GM12878 (cell line): ENCODE data around the gene CAV1. TPM values are rescaled to one million over a fixed set of nuclear protein-coding genes. Genes with fewer than 3 reads are reported as not detected.
"Not testable (repeated sequence)": the region's sequence is repeated elsewhere in the genome, so short reads cannot be mapped to it uniquely, and the experiment has no call there.

ENCODE experiments used
- ATAC-seq: fragments of 200-7000 bp; cut with Tn5 transposase; 3 replicates; pipeline ENCODE4 v1.9.1; 2020; ENCODE audit warnings: mild to moderate bottlenecking, moderate library complexity
- BruUV-seq: library from RNA; stranded (reverse); fragments of 400-500 nt; replicated peaks from 2 replicates; lab custom pipeline; 2021; lab: Mats Ljungman, UMichigan
- CTCF ChIA-PET: fragments of 300-600 bp; sonication (Branson Sonifier 250); formaldehyde crosslinking; extraction: SDS; loops from one replicate; lab custom pipeline; 2021; ENCODE audit warnings: inconsistent platforms; lab: Yijun Ruan, JAX
- POLR2A ChIA-PET: fragments of 350-600 bp; formaldehyde crosslinking; extraction: SDS; loops from one replicate; lab custom pipeline; 2021; ENCODE audit warnings: inconsistent platforms; lab: Charles Lee
- RAD21 ChIA-PET: fragments of 300-600 bp; sonication (Branson Sonifier 250); formaldehyde crosslinking; loops from one replicate; lab custom pipeline; 2023; ENCODE audit warnings: antibody characterized with exemption; ENCODE audit not compliant: unreplicated experiment; lab: Charles Lee
- SMC1A ChIA-PET: fragments of 300-600 bp; sonication (Branson Sonifier 250); formaldehyde crosslinking; loops from one replicate; lab custom pipeline; 2023; ENCODE audit not compliant: unreplicated experiment, uncharacterized antibody; lab: Charles Lee
- DNase-seq: peaks from one replicate; pipeline ENCODE4 v3.0.0-alpha.2; 2011; ENCODE audit warnings: low read depth, low spot score
- FAIRE-seq: peaks from 3 replicates; lab custom pipeline; 2011; peaks lifted over from hg19 to GRCh38; lab: Jason Lieb, UNC
- H2AFZ ChIP-seq: 2 replicates; pipeline ENCODE4 v1.6.0; 2011; ENCODE audit warnings: low read depth, low read length, control low read depth; ENCODE audit not compliant: control insufficient read depth
- H3K27ac ChIP-seq: 2 replicates; pipeline ENCODE4 v1.5.1; 2011; ENCODE audit warnings: control low read depth; ENCODE audit not compliant: control insufficient read depth, insufficient read depth
- H3K27me3 ChIP-seq, 2 experiments: replicated peaks in 1 of 2; 2 replicates each; pipeline versions ENCODE4 v1.6.0 to v1.6.1; 2011; ENCODE audit warnings: low read length in 1 of 2; ENCODE audit not compliant: control insufficient read depth in 2 of 2, insufficient read depth in 2 of 2
- H3K36me3 ChIP-seq, 2 experiments: 2 replicates each; pipeline ENCODE4 v1.5.1; 2011; ENCODE audit warnings: low read length in 1 of 2; ENCODE audit not compliant: control insufficient read depth in 2 of 2, insufficient read depth in 2 of 2
- H3K4me1 ChIP-seq: 2 replicates; pipeline ENCODE4 v1.6.1; 2011; ENCODE audit warnings: mild to moderate bottlenecking, low read length, moderate library complexity, mixed read lengths; ENCODE audit not compliant: control insufficient read depth, insufficient read depth
- H3K4me2 ChIP-seq: 2 replicates; pipeline ENCODE4 v1.6.0; 2011; ENCODE audit warnings: control low read depth; ENCODE audit not compliant: control insufficient read depth, insufficient read depth
- H3K4me3 ChIP-seq: fragments of 200-600 bp; sonication (generic); 2 replicates; pipeline ENCODE4 v1.5.1; 2016
- H3K79me2 ChIP-seq: 2 replicates; pipeline ENCODE4 v1.6.0; 2011; ENCODE audit warnings: low read length; ENCODE audit not compliant: control insufficient read depth, insufficient read depth
- H3K9ac ChIP-seq: 2 replicates; pipeline ENCODE4 v1.8.0; 2011; ENCODE audit warnings: low read length, control low read depth, mixed read lengths; ENCODE audit not compliant: control insufficient read depth, insufficient read depth
- H3K9me3 ChIP-seq: replicated peaks from 3 replicates; pipeline ENCODE4 v1.5.1; 2011; ENCODE audit warnings: mild to moderate bottlenecking, low read length; ENCODE audit not compliant: control insufficient read depth, insufficient read depth
- H4K20me1 ChIP-seq: 2 replicates; pipeline ENCODE4 v1.6.0; 2011; ENCODE audit not compliant: control insufficient read depth, insufficient read depth
- CHD4 ChIP-seq: fragments of 200-600 bp; sonication (generic); IDR thresholded peaks from 2 replicates; pipeline ENCODE4 v1.6.1; 2016; ENCODE audit warnings: mild to moderate bottlenecking
- CREM ChIP-seq: IDR thresholded peaks from 2 replicates; pipeline ENCODE4 v1.6.1; 2014; ENCODE audit warnings: antibody characterized with exemption, low read depth
- GABPA ChIP-seq: IDR thresholded peaks from 2 replicates; pipeline ENCODE4 v1.6.1; 2014; ENCODE audit warnings: antibody characterized with exemption, low read depth, mild to moderate bottlenecking, inconsistent platforms
- HDGF ChIP-seq: fragments of 450-650 bp; IDR thresholded peaks from 2 replicates; pipeline ENCODE4 v1.6.1; 2016; ENCODE audit warnings: antibody characterized with exemption
- LARP7 ChIP-seq: fragments of 450-650 bp; IDR thresholded peaks from 2 replicates; pipeline ENCODE4 v1.6.1; 2017; ENCODE audit warnings: mild to moderate bottlenecking
- SRF ChIP-seq, 2 experiments: IDR thresholded peaks; 2 replicates each; pipeline ENCODE4 v1.6.1; 2011; ENCODE audit warnings: low read depth in 2 of 2, low read length in 2 of 2, mild to moderate bottlenecking in 1 of 2, moderate library complexity in 1 of 2
- SUZ12 ChIP-seq: fragments of 200-600 bp; sonication (generic); IDR thresholded peaks from one replicate; pipeline ENCODE4 v1.6.1; 2018; ENCODE audit warnings: antibody characterized with exemption, mild to moderate bottlenecking; ENCODE audit not compliant: unreplicated experiment
- TCF3 ChIP-seq: IDR thresholded peaks from 2 replicates; pipeline ENCODE4 v1.6.1; 2012; ENCODE audit warnings: low read depth, mild to moderate bottlenecking, low read length, borderline replicate concordance; ENCODE audit not compliant: insufficient read depth
- TCF7 ChIP-seq: IDR thresholded peaks from 2 replicates; pipeline ENCODE4 v1.6.1; 2014; ENCODE audit warnings: antibody characterized with exemption, borderline replicate concordance
- YBX1 ChIP-seq: fragments of 450-650 bp; IDR thresholded peaks from 2 replicates; pipeline ENCODE4 v1.6.1; 2016; ENCODE audit warnings: antibody characterized with exemption
- ZNF24 ChIP-seq: fragments of 450-650 bp; IDR thresholded peaks from 2 replicates; pipeline ENCODE4 v1.6.1; 2017; ENCODE audit warnings: antibody characterized with exemption, mild to moderate bottlenecking
- ZNF274 ChIP-seq: IDR thresholded peaks from one replicate; pipeline ENCODE4 v1.8.0; 2011; ENCODE audit not compliant: insufficient read length, insufficient read depth
- WGBS: methylation state at CpG from one replicate; pipeline ENCODE4 v1.1.6; 2016; ENCODE audit warnings: low lambda C conversion rate; ENCODE audit not compliant: insufficient replicate concordance, insufficient coverage; ENCODE audit errors: missing lambda C conversion rate; 5-methylcytosine and 5-hydroxymethylcytosine counted together
- in situ Hi-C: fragments of 300-500 bp; cut with MboI; formaldehyde crosslinking; loops from 9 replicates; pipeline ENCODE4 v1.14.3; 2018; ENCODE audit warnings: mixed read lengths
- intact Hi-C: fragments of 100-400 bp; cut with micrococcal nuclease; formaldehyde crosslinking; loops from one replicate; pipeline ENCODE4 v1.14.2; 2022; ENCODE audit not compliant: unreplicated experiment
- polyA plus RNA-seq, 11 experiments: library from polyadenylated mRNA; depleted of rRNA in 4 of 11; unstranded in 6 of 11; stranded (reverse) in 5 of 11; fragments of >200 nt; fragmentation: Nextera tagmentation in 4 of 11; fragmentation: Illumina TruSeq in 1 of 11; extraction: Ambion mirVana in 4 of 11; extraction: Trizol in 1 of 11; gene quantifications; 1 replicate in 1 of 11; 2 replicates in 10 of 11; pipeline versions ENCODE4 v1.2.1 to v1.2.3, GENCODE V29; 2011 to 2016; ENCODE audit warnings: inconsistent platforms in 2 of 11, missing spikeins in 2 of 11, low read depth in 1 of 11
- total RNA-seq, 4 experiments: library from RNA; depleted of rRNA in 3 of 4; stranded (reverse); fragments of >200 nt in 3 of 4; fragmentation: Illumina TruSeq in 1 of 4; extraction: Trizol in 1 of 4; gene quantifications; 2 replicates each; pipeline versions ENCODE4 v1.2.1 to v1.2.3, GENCODE V29; 2013 to 2021

CAV1 gene
- total and polyA plus RNA-seq, 10 of the 15 experiments (the other 5 are each of a cell fraction or from before 2014, with no cell fraction given), result 0.45 to 26.5 (median 2.0) TPM

DNA sequence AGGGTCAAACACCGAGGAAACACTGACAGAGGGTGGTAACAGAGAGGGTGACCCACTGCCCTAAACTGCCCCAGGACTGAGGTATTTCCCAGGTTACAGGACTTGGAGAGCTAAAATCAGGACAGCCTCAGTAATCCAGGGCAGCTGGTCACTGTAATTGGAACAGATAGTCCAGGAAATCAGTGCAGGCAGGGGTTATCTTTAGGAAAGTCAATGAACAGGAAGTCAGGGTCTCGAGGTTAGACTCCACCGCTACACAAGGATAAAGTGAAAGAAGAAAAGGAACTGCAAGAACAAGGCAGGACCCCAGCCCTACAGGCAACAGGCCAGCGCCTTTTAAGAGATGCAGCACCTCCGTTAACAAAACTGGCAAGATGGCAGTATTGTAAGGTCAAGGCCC is 61.1 kb downstream of the CAV1 start:
- no peaks in the 10 kb centered on the region for H3K27me3 ChIP-seq
- CTCF ChIA-PET, result interaction anchor here (1.1 to 7.1 kb wide), 7 partner anchors 10 to 406 kb away, joined by 3 to 119 read pairs (median 6); partner anchors contain the start of gene CAV1
- no peak overlapping the region for H3K4me3 ChIP-seq
- intact Hi-C loops (loop anchor here (10.0 kb wide), 1 partner anchor 451 kb away; no protein-coding TSS in a partner anchor), in situ Hi-C loops (no loop called here)
- SMC1A ChIA-PET, result interaction anchor here (0.6 to 3.1 kb wide), 4 partner anchors 9 to 448 kb away, joined by 3 to 13 read pairs (median 4); no protein-coding TSS in a partner anchor
- BruUV-seq, result no TSS peak
- no peaks in the 10 kb centered on the region for H4K20me1 ChIP-seq
- H3K9me3 ChIP-seq, result no peaks in the 10 kb centered on the region; the same call in 2 of the 3 replicates
- TF ChIP-seq SUZ12 (no peak), HDGF (no peak), CREM (no peak), LARP7 (no peak), ZNF24 (no peak), CHD4 (no peak), GABPA (no peak), TCF3 (no peak), SRF (IDR thresholded peaks at IDR 0.05; ENCODE audit: low read depth in 2 of 2, low read length in 2 of 2) (no peak), YBX1 (no peak), TCF7 (no peak), ZNF274 (no peak)
- ATAC-seq (no peak), FAIRE-seq (no peak), DNase-seq (no peak)
- H3K4me2 ChIP-seq, result no peak overlapping the region
- H2AFZ ChIP-seq, result no peak overlapping the region; the same call in 1 of the 2 replicates
- no peaks in the 10 kb centered on the region for H3K36me3 ChIP-seq
- RAD21 ChIA-PET, result interaction anchor here (0.8 to 1.0 kb wide), 2 partner anchors 60 to 327 kb away, joined by 3 to 4 read pairs; no protein-coding TSS in a partner anchor
- no peak overlapping the region for H3K9ac ChIP-seq
- H3K4me1 ChIP-seq, result peaks cover 44% of the 10 kb centered on the region
- no peak overlapping the region for H3K27ac ChIP-seq
- no peaks in the 10 kb centered on the region for H3K79me2 ChIP-seq
- 88% methylated on average over 5 of the region's 5 CpGs for WGBS
- POLR2A ChIA-PET, result no interaction called here

DNA sequence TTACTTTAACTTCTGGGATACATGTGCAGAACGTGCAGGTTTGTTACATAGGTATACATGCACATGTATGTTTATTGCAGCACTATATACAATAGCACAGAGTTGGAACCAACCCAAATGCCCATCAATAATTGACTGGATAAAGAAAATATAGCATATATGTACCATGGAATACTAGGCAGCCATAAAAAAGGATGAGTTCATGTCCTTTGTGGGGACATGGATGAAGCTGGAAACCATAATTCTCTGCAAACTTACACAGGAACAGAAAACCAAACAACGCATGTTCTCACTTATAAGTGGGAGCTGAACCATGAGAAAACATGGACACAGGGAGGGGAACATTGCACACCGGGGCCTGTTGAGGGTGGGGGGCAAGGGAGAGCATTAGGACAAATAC is 62.4 kb downstream of the CAV1 start:
- POLR2A ChIA-PET, result interaction anchor here (0.6 to 0.7 kb wide), 2 partner anchors 68 to 327 kb away, joined by 3 read pairs; no protein-coding TSS in a partner anchor

More for the DNA sequence above, 62.4 kb downstream of the CAV1 start:
- H3K9ac ChIP-seq, H3K4me2 ChIP-seq, H3K36me3 ChIP-seq, H3K79me2 ChIP-seq, H2AFZ ChIP-seq, H3K9me3 ChIP-seq, BruUV-seq, H3K27me3 ChIP-seq, DNase-seq, H3K4me3 ChIP-seq, H3K27ac ChIP-seq, FAIRE-seq, H4K20me1 ChIP-seq, in situ Hi-C loops, ATAC-seq: not testable (repeated sequence)
- intact Hi-C loops, result loop anchor here (10.0 kb wide), 1 partner anchor 452 kb away; no protein-coding TSS in a partner anchor
- peaks cover 40% of the 10 kb centered on the region for H3K4me1 ChIP-seq
- SMC1A ChIA-PET, result interaction anchor here (0.7 to 6.3 kb wide), 7 partner anchors 10 to 448 kb away, joined by 3 to 156 read pairs (median 4); no protein-coding TSS in a partner anchor
- CTCF ChIA-PET, result interaction anchor here (0.6 to 7.1 kb wide), 11 partner anchors 11 to 1484 kb away, joined by 3 to 119 read pairs (median 5); partner anchors contain the start of gene CAV1
- 71% methylated on average over 3 of the region's 3 CpGs for WGBS
- RAD21 ChIA-PET, result interaction anchor here (1.0 to 2.8 kb wide), 4 partner anchors 10 to 406 kb away, joined by 3 to 16 read pairs (median 10); no protein-coding TSS in a partner anchor
